ENCODE measurements around the gene SLC35F1. TPM values are rescaled to one million over a fixed set of nuclear protein-coding genes. Genes with fewer than 3 reads are reported as not detected.

The SLC35F1 gene
- total RNA-seq, 2 donors from 2014 or later: under 0.01 to 0.78 TPM

DNA sequence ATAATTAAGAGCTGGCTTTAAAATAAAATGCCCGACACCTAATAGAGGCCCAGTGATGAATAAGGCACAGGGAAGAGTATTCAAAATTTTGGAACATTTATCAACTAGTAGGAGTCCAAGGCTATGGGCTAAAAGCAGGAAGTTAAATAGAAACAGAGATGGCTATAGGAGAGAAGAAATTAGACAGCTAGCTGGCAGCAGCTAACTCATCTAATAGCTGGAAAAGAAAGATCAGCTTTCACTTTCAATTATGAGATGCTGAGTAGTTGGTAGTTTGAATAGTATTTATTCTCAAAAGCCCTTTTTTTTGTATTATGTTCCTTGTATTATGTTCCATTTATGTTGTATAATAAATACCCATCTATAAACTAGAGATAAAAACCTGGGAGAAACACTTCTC lies 215.7 kb downstream of the SLC35F1 start:
- DNase-seq (no peak), ATAC-seq (no peak)
- Histone ChIP-seq H3K4me3 (no peak overlapping the region), H3K4me1 (no peaks in the 10 kb centered on the region), H3K27me3 (no peaks in the 10 kb centered on the region), H3K9me3 (no peaks in the 10 kb centered on the region), H3K27ac (no peak overlapping the region), H3K36me3 (replicated peaks in 1 of 2; ENCODE audit: insufficient read depth in 1 of 2, low read depth in 2 of 2) (no peaks in the 10 kb centered on the region)
- 50 to 57% methylated on average over 1 of the region's 1 CpG for WGBS, 2 donors
- intact Hi-C loops (cut with DNase I): no loop called here
- TF ChIP-seq, protein P1, sequence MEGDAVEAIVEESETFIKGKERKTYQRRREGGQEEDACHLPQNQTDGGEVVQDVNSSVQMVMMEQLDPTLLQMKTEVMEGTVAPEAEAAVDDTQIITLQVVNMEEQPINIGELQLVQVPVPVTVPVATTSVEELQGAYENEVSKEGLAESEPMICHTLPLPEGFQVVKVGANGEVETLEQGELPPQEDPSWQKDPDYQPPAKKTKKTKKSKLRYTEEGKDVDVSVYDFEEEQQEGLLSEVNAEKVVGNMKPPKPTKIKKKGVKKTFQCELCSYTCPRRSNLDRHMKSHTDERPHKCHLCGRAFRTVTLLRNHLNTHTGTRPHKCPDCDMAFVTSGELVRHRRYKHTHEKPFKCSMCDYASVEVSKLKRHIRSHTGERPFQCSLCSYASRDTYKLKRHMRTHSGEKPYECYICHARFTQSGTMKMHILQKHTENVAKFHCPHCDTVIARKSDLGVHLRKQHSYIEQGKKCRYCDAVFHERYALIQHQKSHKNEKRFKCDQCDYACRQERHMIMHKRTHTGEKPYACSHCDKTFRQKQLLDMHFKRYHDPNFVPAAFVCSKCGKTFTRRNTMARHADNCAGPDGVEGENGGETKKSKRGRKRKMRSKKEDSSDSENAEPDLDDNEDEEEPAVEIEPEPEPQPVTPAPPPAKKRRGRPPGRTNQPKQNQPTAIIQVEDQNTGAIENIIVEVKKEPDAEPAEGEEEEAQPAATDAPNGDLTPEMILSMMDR (IDR thresholded peaks at IDR 0.05): no peak
- no peak for TF ChIP-seq POLR2A (IDR thresholded peaks at IDR 0.05)

DNA sequence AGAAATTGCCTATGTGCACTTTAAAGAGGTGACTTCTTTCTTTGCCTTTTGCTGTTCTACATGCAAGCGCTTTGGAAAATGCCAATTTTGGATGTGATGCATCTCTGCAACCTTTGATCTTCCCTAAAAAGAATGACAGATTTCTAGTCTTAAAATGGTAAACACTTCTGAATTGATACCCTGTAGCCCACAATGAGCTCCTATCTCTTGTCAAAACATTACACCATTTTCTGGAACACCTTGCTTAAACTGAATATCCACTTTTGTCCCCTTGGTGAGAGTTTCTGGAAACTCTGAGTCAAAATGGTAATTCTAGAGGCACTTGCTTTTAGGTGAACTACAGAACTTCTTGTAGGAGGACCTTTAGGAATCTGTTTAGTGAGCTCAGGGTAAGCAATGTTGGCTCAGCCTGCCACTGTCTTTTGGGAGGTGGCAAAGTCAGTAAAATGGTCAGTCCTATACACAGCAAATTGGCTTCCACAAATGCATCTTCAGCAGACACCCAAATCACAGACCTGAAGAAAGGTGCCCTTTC lies 216.5 kb downstream of the SLC35F1 start:
- no peaks in the 10 kb centered on the region for H3K4me1 ChIP-seq
- WGBS, 2 donors: 94 to 98% methylated on average over 1 of the region's 1 CpG
- TF ChIP-seq, protein P1 (IDR thresholded peaks at IDR 0.05): no peak
- TF ChIP-seq POLR2A (IDR thresholded peaks at IDR 0.05): no peak

DNA sequence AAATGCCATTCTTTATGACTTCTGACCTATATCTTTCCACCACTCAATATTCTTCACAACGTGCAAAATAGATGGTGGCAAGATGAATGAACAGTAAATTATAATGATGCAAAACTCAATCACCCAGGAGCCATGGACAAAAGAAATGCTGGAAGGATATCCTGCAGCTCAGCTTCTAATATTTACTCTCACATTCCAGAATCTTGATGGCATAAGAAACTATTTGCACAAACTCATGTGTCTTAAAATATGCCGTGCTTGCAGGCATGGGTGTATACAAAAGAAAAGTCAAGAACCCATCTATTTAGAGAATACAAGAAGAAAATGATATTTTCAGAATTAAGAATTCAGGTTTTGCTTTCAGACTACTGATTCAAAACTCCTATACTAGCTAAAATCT lies 217.8 kb downstream of the SLC35F1 start:
- H3K4me3 ChIP-seq: no peak overlapping the region
- no peaks in the 10 kb centered on the region for H3K27me3 ChIP-seq
- no peaks in the 10 kb centered on the region for H3K4me1 ChIP-seq
- H3K36me3 ChIP-seq (replicated peaks in 1 of 2; ENCODE audit: insufficient read depth in 1 of 2, low read depth in 2 of 2): no peaks in the 10 kb centered on the region
- H3K27ac ChIP-seq: no peak overlapping the region
- ATAC-seq: no peak
- intact Hi-C loops (cut with DNase I): no loop called here
- TF ChIP-seq POLR2A (IDR thresholded peaks at IDR 0.05): no peak
- TF ChIP-seq, protein P1 (IDR thresholded peaks at IDR 0.05): no peak
- H3K9me3 ChIP-seq: no peaks in the 10 kb centered on the region
- WGBS, 2 donors: 13% methylated on average over 2 of the region's 2 CpGs
- no peak for DNase-seq

More for the DNA sequence above, 216.5 kb downstream of the SLC35F1 start:
- Histone ChIP-seq H3K27me3 (no peaks in the 10 kb centered on the region), H3K36me3 (replicated peaks in 1 of 2; ENCODE audit: insufficient read depth in 1 of 2, low read depth in 2 of 2) (no peaks in the 10 kb centered on the region), H3K9me3 (no peaks in the 10 kb centered on the region), H3K27ac (no peak overlapping the region), H3K4me3 (no peak overlapping the region)
- ATAC-seq (no peak), DNase-seq (no peak)
- intact Hi-C loops (cut with DNase I): no loop called here

DNA sequence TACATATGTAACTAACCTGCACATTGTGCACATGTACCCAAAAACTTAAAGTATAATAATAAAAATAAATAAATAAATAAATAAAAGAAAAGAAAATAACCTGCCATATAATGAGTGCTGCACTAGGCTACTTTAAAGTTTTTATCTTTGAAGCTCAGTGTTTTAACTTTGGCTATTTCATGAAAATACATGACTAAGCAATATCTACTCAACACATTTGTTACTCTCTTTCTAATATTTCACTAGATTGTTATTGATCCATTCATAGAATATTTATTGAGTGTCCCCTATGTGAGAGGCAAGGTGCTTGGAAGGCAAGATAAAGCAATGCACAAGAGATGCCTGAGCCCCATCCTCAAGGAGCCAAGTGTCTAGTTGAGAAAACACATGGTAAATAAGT lies 221.7 kb downstream of the SLC35F1 start:
- no peak for DNase-seq
- Histone ChIP-seq H3K4me3 (no peak overlapping the region), H3K4me1 (no peaks in the 10 kb centered on the region), H3K27me3 (no peaks in the 10 kb centered on the region), H3K27ac (no peak overlapping the region), H3K36me3 (replicated peaks in 1 of 2; ENCODE audit: insufficient read depth in 1 of 2, low read depth in 2 of 2) (no peaks in the 10 kb centered on the region), H3K9me3 (no peaks in the 10 kb centered on the region)
- intact Hi-C loops (cut with DNase I): no loop called here
- TF ChIP-seq, protein P1 (IDR thresholded peaks at IDR 0.05): no peak
- TF ChIP-seq POLR2A (IDR thresholded peaks at IDR 0.05): no peak
- no peak for ATAC-seq

DNA sequence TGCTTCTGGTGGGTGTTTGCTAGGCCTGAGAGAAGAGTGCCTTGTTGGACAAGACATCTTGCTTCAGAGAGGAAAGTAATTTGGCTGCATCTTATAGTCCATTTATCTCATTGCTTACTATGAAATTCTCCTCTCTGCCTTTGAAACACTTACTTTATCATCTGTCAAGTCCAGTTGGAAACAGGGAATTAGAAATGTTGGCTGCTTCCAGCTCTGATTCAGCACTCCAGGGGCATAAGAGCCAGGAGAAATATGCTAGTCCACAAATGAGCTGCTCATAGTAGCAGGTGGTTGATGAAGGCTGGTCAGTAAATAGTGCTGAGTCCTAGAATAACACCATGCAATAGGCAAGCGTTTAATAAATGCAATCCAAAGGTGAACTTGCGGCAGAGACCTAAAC lies 227.1 kb downstream of the SLC35F1 start:
- no peak for TF ChIP-seq POLR2A (IDR thresholded peaks at IDR 0.05)
- TF ChIP-seq, protein P1 (IDR thresholded peaks at IDR 0.05): no peak
- Histone ChIP-seq H3K27me3 (no peaks in the 10 kb centered on the region), H3K4me1 (no peaks in the 10 kb centered on the region), H3K4me3 (no peak overlapping the region), H3K36me3 (replicated peaks in 1 of 2; ENCODE audit: insufficient read depth in 1 of 2, low read depth in 2 of 2) (no peaks in the 10 kb centered on the region), H3K27ac (no peak overlapping the region), H3K9me3 (no peaks in the 10 kb centered on the region)
- 70 to 75% methylated on average over 2 of the region's 2 CpGs for WGBS, 2 donors
- ATAC-seq: no peak
- no peak for DNase-seq
- intact Hi-C loops (cut with DNase I): no loop called here
